Smooth muscle cell (in vitro differentiated cells): ENCODE measurements around the gene OR51Q1. TPM values are rescaled to one million over a fixed set of nuclear protein-coding genes. Genes with fewer than 3 reads are reported as not detected.

Source experiments
- DNase-seq: peaks from one replicate; lab custom pipeline; 2025; ENCODE audit not compliant: unreplicated experiment; lab: John Stamatoyannopoulos, UW
- H2AFZ ChIP-seq: fragments of 200-600 bp; sonication (generic); 2 replicates; pipeline ENCODE4 v1.6.0; 2016; ENCODE audit warnings: antibody characterized with exemption, low read depth, mild to moderate bottlenecking
- H3F3A ChIP-seq: fragments of 200-600 bp; sonication (generic); 2 replicates; pipeline ENCODE4 v1.6.0; 2017; ENCODE audit warnings: antibody characterized with exemption, low read depth
- H3K27ac ChIP-seq: fragments of 200-600 bp; sonication (generic); 2 replicates; pipeline ENCODE4 v1.5.1; 2016; ENCODE audit warnings: low read depth, mild to moderate bottlenecking
- H3K27me3 ChIP-seq: fragments of 200-600 bp; sonication (generic); 2 replicates; pipeline ENCODE4 v1.6.1; 2016; ENCODE audit warnings: low read depth, mild to moderate bottlenecking
- H3K36me3 ChIP-seq: fragments of 200-600 bp; sonication (generic); 2 replicates; pipeline ENCODE4 v1.5.1; 2016; ENCODE audit warnings: low read depth
- H3K4me1 ChIP-seq: fragments of 200-600 bp; sonication (generic); 2 replicates; pipeline ENCODE4 v1.5.1; 2016; ENCODE audit warnings: low read depth
- H3K4me2 ChIP-seq: fragments of 200-600 bp; sonication (generic); 2 replicates; pipeline ENCODE4 v1.6.0; 2016; ENCODE audit warnings: mild to moderate bottlenecking
- H3K4me3 ChIP-seq: fragments of 200-600 bp; sonication (generic); 2 replicates; pipeline ENCODE4 v1.5.1; 2016; ENCODE audit warnings: mild to moderate bottlenecking
- H3K79me2 ChIP-seq: fragments of 200-600 bp; sonication (generic); 2 replicates; pipeline ENCODE4 v1.6.0; 2016; ENCODE audit warnings: low read depth, mild to moderate bottlenecking
- H3K9ac ChIP-seq: fragments of 200-600 bp; sonication (generic); 2 replicates; pipeline ENCODE4 v1.6.0; 2016; ENCODE audit warnings: low read depth
- H3K9me3 ChIP-seq: fragments of 200-600 bp; sonication (generic); replicated peaks from 2 replicates; pipeline ENCODE4 v1.5.1; 2016; ENCODE audit warnings: low read depth
- H4K20me1 ChIP-seq: fragments of 200-600 bp; sonication (generic); 2 replicates; pipeline ENCODE4 v1.6.0; 2016; ENCODE audit warnings: low read depth
- WGBS: methylation state at CpG from one replicate; pipeline ENCODE4 v1.1.7; 2016; ENCODE audit warnings: low lambda C conversion rate; 5-methylcytosine and 5-hydroxymethylcytosine counted together
- polyA plus RNA-seq: library from polyadenylated mRNA; unstranded; fragments of >200 nt; fragmentation: Nextera tagmentation; extraction: Ambion mirVana; gene quantifications from 2 replicates; pipeline ENCODE4 v1.2.1, GENCODE V29; 2016
- total RNA-seq: library from RNA; depleted of rRNA; stranded (reverse); fragments of >200 nt; gene quantifications from 2 replicates; pipeline ENCODE4 v1.2.3, GENCODE V29; 2014
- TF ChIP-seq, protein P1 (sequence below): fragments of 200-600 bp; sonication (generic); IDR thresholded peaks from 2 replicates; pipeline ENCODE4 v1.5.1; 2017; ENCODE audit warnings: borderline replicate concordance, mild to moderate bottlenecking, antibody characterized with exemption; ENCODE audit not compliant: insufficient read depth, poor library complexity, severe bottlenecking

OR51Q1 gene
- total and polyA plus RNA-seq, 2 experiments from 2014 or later: not detected

DNA sequence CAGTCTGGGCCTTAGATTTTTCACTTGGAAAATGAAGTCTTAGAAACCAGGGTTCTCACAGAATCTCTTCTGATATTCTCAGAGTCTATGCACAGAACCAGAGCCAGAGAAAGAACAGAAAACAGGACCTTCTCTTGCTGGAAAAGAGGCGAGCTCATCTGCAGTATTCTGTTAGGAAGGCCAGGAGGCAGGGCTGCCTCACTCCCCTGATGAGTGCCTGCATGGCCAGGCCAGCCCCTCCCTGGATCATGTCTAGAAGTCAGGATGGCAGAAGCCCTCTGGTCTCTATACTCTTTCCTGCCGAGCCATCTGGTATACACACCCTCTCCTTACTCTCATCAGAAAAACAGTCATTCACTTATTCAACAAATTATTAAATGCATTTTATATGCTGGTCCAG lies 37.6 kb upstream of the OR51Q1 start:
- Histone ChIP-seq H2AFZ (no peak overlapping the region), H3K4me1 (peaks cover 15% of the 10 kb centered on the region), H3K4me2 (no peak overlapping the region), H3K27ac (no peak overlapping the region), H3K9ac (no peak overlapping the region), H3K9me3 (no peaks in the 10 kb centered on the region), H3F3A (no peaks in the 10 kb centered on the region), H4K20me1 (no peaks in the 10 kb centered on the region), H3K27me3 (no peaks in the 10 kb centered on the region), H3K4me3 (no peak overlapping the region), H3K79me2 (no peaks in the 10 kb centered on the region), H3K36me3 (no peaks in the 10 kb centered on the region)
- TF ChIP-seq, protein P1, sequence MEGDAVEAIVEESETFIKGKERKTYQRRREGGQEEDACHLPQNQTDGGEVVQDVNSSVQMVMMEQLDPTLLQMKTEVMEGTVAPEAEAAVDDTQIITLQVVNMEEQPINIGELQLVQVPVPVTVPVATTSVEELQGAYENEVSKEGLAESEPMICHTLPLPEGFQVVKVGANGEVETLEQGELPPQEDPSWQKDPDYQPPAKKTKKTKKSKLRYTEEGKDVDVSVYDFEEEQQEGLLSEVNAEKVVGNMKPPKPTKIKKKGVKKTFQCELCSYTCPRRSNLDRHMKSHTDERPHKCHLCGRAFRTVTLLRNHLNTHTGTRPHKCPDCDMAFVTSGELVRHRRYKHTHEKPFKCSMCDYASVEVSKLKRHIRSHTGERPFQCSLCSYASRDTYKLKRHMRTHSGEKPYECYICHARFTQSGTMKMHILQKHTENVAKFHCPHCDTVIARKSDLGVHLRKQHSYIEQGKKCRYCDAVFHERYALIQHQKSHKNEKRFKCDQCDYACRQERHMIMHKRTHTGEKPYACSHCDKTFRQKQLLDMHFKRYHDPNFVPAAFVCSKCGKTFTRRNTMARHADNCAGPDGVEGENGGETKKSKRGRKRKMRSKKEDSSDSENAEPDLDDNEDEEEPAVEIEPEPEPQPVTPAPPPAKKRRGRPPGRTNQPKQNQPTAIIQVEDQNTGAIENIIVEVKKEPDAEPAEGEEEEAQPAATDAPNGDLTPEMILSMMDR: no peak
- 86% methylated on average over 2 of the region's 2 CpGs for WGBS
- no peak for DNase-seq

DNA sequence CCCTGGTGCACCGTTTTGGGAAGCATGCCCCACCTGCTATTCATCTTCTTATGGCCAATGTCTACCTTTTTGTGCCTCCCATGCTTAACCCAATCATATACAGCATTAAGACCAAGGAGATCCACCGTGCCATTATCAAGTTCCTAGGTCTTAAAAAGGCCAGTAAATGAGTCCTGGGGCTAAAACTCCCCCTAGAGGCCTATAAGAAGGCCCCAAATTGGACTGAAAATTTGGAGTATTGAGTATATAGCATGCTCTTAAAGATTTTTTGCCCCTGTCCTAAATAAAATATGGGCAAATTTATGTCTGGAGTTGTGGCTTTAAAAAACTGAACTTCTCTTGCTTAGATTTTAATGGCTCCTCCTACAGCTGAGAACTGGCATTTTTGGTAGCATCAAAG lies 31.7 kb upstream of the OR51Q1 start:
- H4K20me1 ChIP-seq: no peaks in the 10 kb centered on the region
- H3K79me2 ChIP-seq: no peaks in the 10 kb centered on the region
- no peak overlapping the region for H3K4me2 ChIP-seq
- H3K9me3 ChIP-seq: no peaks in the 10 kb centered on the region
- no peaks in the 10 kb centered on the region for H3K27me3 ChIP-seq
- no peaks in the 10 kb centered on the region for H3K4me1 ChIP-seq
- H2AFZ ChIP-seq: no peak overlapping the region
- H3K9ac ChIP-seq: no peak overlapping the region
- TF ChIP-seq, protein P1: no peak
- no peaks in the 10 kb centered on the region for H3K36me3 ChIP-seq
- no peak overlapping the region for H3K4me3 ChIP-seq
- WGBS: 88% methylated on average over 2 of the region's 2 CpGs
- no peaks in the 10 kb centered on the region for H3F3A ChIP-seq
- no peak for DNase-seq
- no peak overlapping the region for H3K27ac ChIP-seq

DNA sequence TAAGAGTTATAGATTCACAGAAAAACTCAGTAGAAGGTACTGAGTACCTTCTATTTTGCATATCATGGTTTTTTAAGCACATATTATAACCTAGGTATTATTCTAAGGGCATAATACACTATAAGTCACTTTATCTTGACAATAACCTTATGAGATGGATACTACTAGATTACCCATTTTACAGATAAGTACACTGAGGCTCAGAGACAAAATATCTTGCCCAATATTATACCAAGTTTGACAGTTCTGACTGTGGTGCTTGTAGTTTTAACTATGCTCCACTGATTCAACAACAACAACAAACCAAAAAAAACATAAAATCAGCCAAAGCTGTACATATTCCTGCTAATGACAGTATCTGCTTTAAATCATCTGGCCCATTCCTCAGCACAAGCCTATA lies 27.8 kb upstream of the OR51Q1 start:
- no peak overlapping the region for H3K4me3 ChIP-seq
- no peaks in the 10 kb centered on the region for H3K79me2 ChIP-seq
- no peaks in the 10 kb centered on the region for H4K20me1 ChIP-seq
- no peak overlapping the region for H2AFZ ChIP-seq
- H3K9ac ChIP-seq: no peak overlapping the region
- H3K9me3 ChIP-seq: no peaks in the 10 kb centered on the region
- no peaks in the 10 kb centered on the region for H3K27me3 ChIP-seq
- no peaks in the 10 kb centered on the region for H3F3A ChIP-seq
- no peak overlapping the region for H3K4me2 ChIP-seq
- H3K36me3 ChIP-seq: no peaks in the 10 kb centered on the region
- no peak for DNase-seq
- H3K27ac ChIP-seq: no peak overlapping the region
- TF ChIP-seq, protein P1: no peak
- no peaks in the 10 kb centered on the region for H3K4me1 ChIP-seq

DNA sequence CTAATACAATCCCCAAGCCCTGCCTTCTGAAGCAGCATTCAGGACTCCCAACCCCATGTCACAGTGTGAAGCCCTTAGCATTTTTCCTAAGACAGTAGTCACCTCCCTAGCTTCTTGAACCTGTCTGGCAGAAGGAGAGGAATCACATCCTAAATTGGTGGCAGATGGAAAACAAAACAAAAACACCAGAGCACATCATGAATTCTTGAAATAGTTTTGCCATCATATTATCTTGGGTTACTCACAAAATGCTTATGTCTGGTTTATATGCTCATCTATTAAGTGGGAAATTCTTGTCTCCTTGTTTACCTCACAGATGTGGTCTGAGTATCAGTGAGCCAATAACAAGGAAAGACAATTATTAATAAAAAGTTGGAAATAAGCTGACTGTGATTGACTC lies 23.0 kb upstream of the OR51Q1 start:
- no peaks in the 10 kb centered on the region for H3K36me3 ChIP-seq
- no peaks in the 10 kb centered on the region for H3K27me3 ChIP-seq
- H3K27ac ChIP-seq: no peak overlapping the region
- no peaks in the 10 kb centered on the region for H4K20me1 ChIP-seq
- no peaks in the 10 kb centered on the region for H3K9me3 ChIP-seq
- DNase-seq: no peak
- H3K4me2 ChIP-seq: no peak overlapping the region
- H3F3A ChIP-seq: no peaks in the 10 kb centered on the region
- H3K79me2 ChIP-seq: no peaks in the 10 kb centered on the region
- no peaks in the 10 kb centered on the region for H3K4me1 ChIP-seq
- H3K9ac ChIP-seq: no peak overlapping the region
- H3K4me3 ChIP-seq: no peak overlapping the region
- no peak overlapping the region for H2AFZ ChIP-seq
- TF ChIP-seq, protein P1: no peak
